Heart left ventricle (tissue), 16 donors: Measurements from ENCODE around the gene GABBR1. TPM values are rescaled to one million over a fixed set of nuclear protein-coding genes. Genes with fewer than 3 reads are reported as not detected.
A peak's percentile ranks its signal among the peaks of the same experiment; 100 is the strongest.

Source experiments
- ATAC-seq, 4 donors: fragments of 200-7000 bp; cut with Tn5 transposase; one replicate each; pipeline ENCODE4 v1.9.1; 2020 to 2022; ENCODE audit warnings: moderate library complexity in 4 of 4, mild to moderate bottlenecking in 3 of 4, moderate number of reproducible peaks in 1 of 4
- DNase-seq, 5 donors: peaks; one replicate each; pipeline ENCODE4 v3.0.0-alpha.2; 2020
- H3K27ac ChIP-seq, 12 donors: fragments of 200-600 bp; sonication (generic) in 4 of 12; one replicate each; pipeline versions ENCODE4 v1.5.0 to v1.8.0; 2016 to 2022; ENCODE audit warnings: mild to moderate bottlenecking in 2 of 12
- H3K27me3 ChIP-seq, 9 donors: fragments of 200-600 bp; sonication (generic) in 2 of 9; one replicate each; pipeline versions ENCODE4 v1.5.1 to v1.8.0; 2016 to 2022; ENCODE audit warnings: mild to moderate bottlenecking in 3 of 9
- H3K36me3 ChIP-seq, 9 donors: fragments of 200-600 bp; sonication (generic) in 2 of 9; one replicate each; pipeline versions ENCODE4 v1.5.0 to v1.8.0; 2018 to 2022; ENCODE audit warnings: mild to moderate bottlenecking in 2 of 9
- H3K4me1 ChIP-seq, 12 donors: fragments of 200-600 bp; sonication (generic) in 4 of 12; one replicate each; pipeline versions ENCODE4 v1.5.0 to v1.8.0; 2016 to 2022; ENCODE audit warnings: mild to moderate bottlenecking in 3 of 12
- H3K4me3 ChIP-seq, 12 donors: fragments of 200-600 bp; sonication (generic) in 4 of 12; one replicate each; pipeline versions ENCODE4 v1.5.0 to v1.8.0; 2017 to 2022; ENCODE audit warnings: mild to moderate bottlenecking in 9 of 12, moderate library complexity in 4 of 12
- H3K9me3 ChIP-seq, 12 donors: fragments of 200-600 bp; sonication (generic) in 4 of 12; one replicate each; pipeline versions ENCODE4 v1.5.0 to v1.8.0; 2016 to 2022; ENCODE audit warnings: mild to moderate bottlenecking in 1 of 12
- CTCF ChIP-seq, 12 donors: fragments of 200-600 bp; sonication (generic) in 4 of 12; IDR thresholded peaks; one replicate each; pipeline versions ENCODE4 v1.5.0 to v1.8.0; 2018 to 2022; ENCODE audit warnings: antibody characterized with exemption in 12 of 12, mild to moderate bottlenecking in 5 of 12
- POLR2A ChIP-seq, 2 donors: fragments of 450-650 bp; IDR thresholded peaks; one replicate each; pipeline ENCODE4 v1.6.1; 2017; ENCODE audit warnings: antibody characterized with exemption in 2 of 2, mild to moderate bottlenecking in 2 of 2, moderate library complexity in 2 of 2
- WGBS, 4 donors: extraction: QIAGEN DNeasy Blood & Tissue Kit in 2 of 4; methylation state at CpG; one replicate each; pipeline versions ENCODE4 v1.1.5 to v1.1.7; 2013 to 2018; 5-methylcytosine and 5-hydroxymethylcytosine counted together
- intact Hi-C, 10 donors: fragments of 100-400 bp; cut with DNase I; formaldehyde crosslinking; loops; one replicate each; pipeline versions ENCODE4 v1.11.1 to v1.14.2; 2022
- polyA plus RNA-seq, 2 donors: library from polyadenylated mRNA; stranded (reverse); fragments of 200-250 nt; gene quantifications; one replicate each; pipeline ENCODE4 v1.2.3, GENCODE V29; 2013
- total RNA-seq, 9 donors: library from RNA; depleted of rRNA in 2 of 9; stranded (reverse); fragments of >200 nt in 2 of 9; fragmentation: NEBNext Ultra II Directional in 3 of 9; extraction: Animal tissue kit (Norgen Biotek cat#: 25700) in 3 of 9; gene quantifications; one replicate each; pipeline versions ENCODE4 v1.1.0 to v1.2.4, GENCODE V29; 2016 to 2023
- donor health status: ischemic (EF 13 %, LVEDD 7.1; RV severe dilation, severe dysfunction).
- donor health status: healthy with polysubstance abuse.
- donor health status: DM: no; HTN: yes; CAD: no.
- donor health status: DM: no; HTN: no; CAD: no.
- donor health status: ischemic (EF 25% LVEDD 6.9; RV normal size, moderate dysfunction).
- donor health status: ischemic (EF 25% LVEDD 5.7; RV mildly dilated, moderate dysfunction).
- donor health status: healthy.
- donor health status: DM: yes; HTN: yes; CAD: no.
- donor health status: ischemic (EF 35%, LVEDD 5.7; RV mildly dilated, moderate dysfunction).
- donor health status: nonischemic (EF 11% LVEDD 7.7; RV severe dilation, severe dysfunction).
- donor health status: DM: yes; HTN: yes; CAD: no.
- donor health status: PGD.
- donor health status: ischemic (EF 29% LVEDD 5.4; RV normal size, mild dysfunction).
- donor health status: nonischemic (EF 23%, LVEDD 6.1; RV moderate dilation, normal function).

GABBR1 gene
- total and polyA plus RNA-seq, 11 donors, result 11.6 to 30.8 (median 18.1) TPM

- Histone ChIP-seq H3K36me3 (peaks cover 0 to 87% (median 47%) of the 10 kb centered on the region in 9 donors), H3K27me3 (no peaks in the 10 kb centered on the region), H3K4me3 (no peak overlapping the region), H3K27ac (no peak overlapping the region), H3K9me3 (no peaks in the 10 kb centered on the region), H3K4me1 (no peaks in the 10 kb centered on the region)
- TF ChIP-seq CTCF (IDR thresholded peaks at IDR 0.05) (no peak), POLR2A (IDR thresholded peaks at IDR 0.05) (no peak)
- 89 to 98% (median 93%) methylated on average over 1 of the region's 1 CpG for WGBS, 4 donors
- no peak for DNase-seq
- intact Hi-C loops, result no loop called here
- peak in 1 of 4 donors; percentile 38 for ATAC-seq
Observed at GRCh38 chr6:29619578-29620160, 13.3 kb downstream of the GABBR1 start.

DNA sequence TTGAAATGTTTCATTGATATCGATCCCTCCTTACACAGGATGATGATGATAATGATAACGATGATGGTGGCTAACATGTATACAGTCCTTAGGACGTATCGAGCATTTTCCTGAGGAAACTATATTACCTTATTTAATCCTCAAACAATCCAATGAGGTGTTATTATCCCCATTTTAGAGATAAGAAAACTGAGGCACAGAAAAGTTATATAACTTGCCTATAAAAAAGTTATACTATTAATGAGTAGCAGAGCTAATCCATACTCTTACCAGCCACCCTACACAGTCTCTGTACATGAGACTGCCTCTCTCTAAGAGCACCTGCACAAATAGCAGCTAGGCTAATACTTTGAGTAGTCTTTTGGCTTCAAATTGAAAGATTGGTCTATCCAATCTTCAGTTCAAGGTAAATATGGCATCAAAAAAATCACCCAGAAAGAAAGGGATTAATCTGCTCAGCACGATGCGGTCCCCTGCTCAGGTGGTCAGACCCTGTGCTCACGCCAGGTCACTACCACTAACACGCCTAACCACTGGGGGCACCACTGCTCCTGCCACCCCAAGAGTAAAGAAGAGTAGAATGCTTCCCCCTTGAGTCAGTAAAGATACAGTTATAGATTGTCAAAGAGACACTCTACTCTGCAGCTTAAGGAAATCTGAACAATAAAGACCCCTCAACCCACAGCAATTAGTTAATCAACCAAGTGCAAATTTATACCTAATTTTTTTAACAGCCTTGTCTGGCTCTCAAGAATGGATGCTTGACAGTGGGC is 15.0 kb downstream of the GABBR1 start:
- ATAC-seq (no peak), DNase-seq (no peak)
- TF ChIP-seq POLR2A (IDR thresholded peaks at IDR 0.05) (no peak), CTCF (IDR thresholded peaks at IDR 0.05) (no peak)
- no peaks in the 10 kb centered on the region for H3K9me3 ChIP-seq
- no peaks in the 10 kb centered on the region for H3K4me1 ChIP-seq
- no peak overlapping the region for H3K27ac ChIP-seq
- WGBS, 4 donors, result 96 to 97% (median 97%) methylated on average over 8 of the region's 8 CpGs
- H3K27me3 ChIP-seq, result no peaks in the 10 kb centered on the region
- intact Hi-C loops, result no loop called here
- no peak overlapping the region for H3K4me3 ChIP-seq
- peaks cover 0 to 93% (median 61%) of the 10 kb centered on the region in 9 donors for H3K36me3 ChIP-seq

DNA sequence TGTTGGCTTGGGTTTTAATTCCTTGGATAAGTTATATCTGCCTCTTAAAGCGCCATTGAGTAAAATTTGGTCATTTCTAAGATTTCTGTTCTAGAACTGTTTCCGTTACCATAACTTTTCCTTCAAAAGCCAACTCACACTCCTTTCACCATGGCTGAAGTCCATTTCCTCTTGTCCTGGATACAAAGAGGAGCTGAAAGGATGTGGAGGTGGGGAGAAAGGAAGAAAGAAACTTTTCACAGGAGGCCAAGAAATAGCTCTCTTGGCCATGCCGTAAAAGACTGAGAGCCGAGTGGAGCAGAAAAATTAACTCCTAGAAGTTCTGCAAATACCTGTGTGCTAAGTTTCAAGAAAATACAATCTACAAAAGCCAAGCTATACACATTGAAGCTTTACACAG is 21.6 kb downstream of the GABBR1 start:
- 74 to 86% (median 80%) methylated on average over 4 of the region's 4 CpGs for WGBS, 4 donors
- Histone ChIP-seq H3K9me3 (no peaks in the 10 kb centered on the region), H3K27ac (no peak overlapping the region), H3K27me3 (no peaks in the 10 kb centered on the region), H3K4me1 (no peaks in the 10 kb centered on the region), H3K4me3 (no peak overlapping the region), H3K36me3 (peaks cover 0 to 97% (median 72%) of the 10 kb centered on the region in 9 donors)
- DNase-seq (no peak), ATAC-seq (no peak)
- TF ChIP-seq CTCF (IDR thresholded peaks at IDR 0.05) (no peak), POLR2A (IDR thresholded peaks at IDR 0.05) (no peak)
- intact Hi-C loops, result no loop called here

DNA sequence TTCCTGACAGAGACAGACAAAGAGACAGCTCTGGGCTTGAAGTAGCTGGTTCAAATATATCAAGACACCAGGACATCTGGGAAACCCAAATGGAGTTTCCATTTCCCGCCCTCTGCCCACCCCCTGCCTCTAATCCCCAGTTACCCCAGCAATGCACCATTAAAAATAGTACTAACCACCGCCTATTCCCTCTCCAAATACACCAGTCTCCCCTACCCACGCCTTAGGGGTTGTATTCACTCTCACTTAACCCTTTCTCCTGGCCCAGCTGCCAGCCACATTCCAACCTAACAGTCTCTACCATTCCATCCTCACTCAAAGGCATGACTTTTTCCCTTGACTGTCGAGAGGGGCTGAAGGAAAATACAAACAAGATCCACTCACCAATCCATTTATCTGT is 22.4 kb downstream of the GABBR1 start:
- no peaks in the 10 kb centered on the region for H3K9me3 ChIP-seq
- H3K4me3 ChIP-seq, result no peak overlapping the region
- no peak overlapping the region for H3K27ac ChIP-seq
- ATAC-seq, result no peak
- 89 to 97% (median 95%) methylated on average over 4 of the region's 4 CpGs for WGBS, 4 donors
- peaks cover 0 to 97% (median 81%) of the 10 kb centered on the region in 9 donors for H3K36me3 ChIP-seq
- no peaks in the 10 kb centered on the region for H3K4me1 ChIP-seq
- no peaks in the 10 kb centered on the region for H3K27me3 ChIP-seq
- TF ChIP-seq CTCF (IDR thresholded peaks at IDR 0.05) (no peak), POLR2A (IDR thresholded peaks at IDR 0.05) (no peak)
- no peak for DNase-seq
- intact Hi-C loops, result no loop called here
